Ascending aorta (tissue), 2 donors: ENCODE data around the gene KAZN. TPM values are rescaled to one million over a fixed set of nuclear protein-coding genes. Genes with fewer than 3 reads are reported as not detected.

Experiments used
- DNase-seq, 2 donors: peaks; one replicate each; pipeline ENCODE4 v3.0.0-alpha.2; 2019; ENCODE audit warnings: low spot score in 2 of 2
- H3K27ac ChIP-seq, 2 donors: fragments of 200-600 bp; sonication (generic); one replicate each; pipeline ENCODE4 v1.5.1; 2016 to 2017; ENCODE audit warnings: mild to moderate bottlenecking in 1 of 2
- H3K27me3 ChIP-seq: fragments of 200-600 bp; sonication (generic); one replicate; pipeline ENCODE4 v1.5.1; 2017
- H3K36me3 ChIP-seq, 2 donors: fragments of 200-600 bp; sonication (generic); one replicate each; pipeline ENCODE4 v1.5.1; 2016
- H3K4me1 ChIP-seq, 2 donors: fragments of 200-600 bp; sonication (generic); one replicate each; pipeline ENCODE4 v1.5.1; 2016 to 2017; ENCODE audit warnings: mild to moderate bottlenecking in 1 of 2
- H3K4me3 ChIP-seq, 2 donors: fragments of 200-600 bp; sonication (generic); one replicate each; pipeline ENCODE4 v1.5.1; 2016 to 2017; ENCODE audit warnings: mild to moderate bottlenecking in 1 of 2
- H3K9me3 ChIP-seq, 2 donors: fragments of 200-600 bp; sonication (generic); one replicate each; pipeline ENCODE4 v1.5.1; 2016
- intact Hi-C: fragments of 100-400 bp; cut with DNase I; formaldehyde crosslinking; loops from one replicate; pipeline ENCODE4 v1.15.1; 2023
- total RNA-seq: library from RNA; depleted of rRNA; stranded (reverse); fragments of >200 nt; gene quantifications from one replicate; pipeline ENCODE4 v1.1.0, GENCODE V29; 2016
- TF ChIP-seq, protein P1 (sequence below), 3 experiments: fragments of 200-600 bp in 2 of 3; fragments of 450-650 bp in 1 of 3; sonication (generic) in 2 of 3; IDR thresholded peaks; one replicate each; pipeline ENCODE4 v1.5.1; 2016 to 2019; ENCODE audit warnings: antibody characterized with exemption in 3 of 3, mild to moderate bottlenecking in 1 of 3, moderate library complexity in 1 of 3

The KAZN gene
- total RNA-seq, 1 donor from 2014 or later: 58.5 TPM

GRCh38 chr1:14811573-14811972 lies 213.1 kb downstream of the KAZN start:
- Histone ChIP-seq H3K4me3 (no peak overlapping the region), H3K36me3 (no peaks in the 10 kb centered on the region), H3K4me1 (no peaks in the 10 kb centered on the region), H3K9me3 (peaks cover 0 to 7% of the 10 kb centered on the region in 2 donors), H3K27me3 (no peaks in the 10 kb centered on the region), H3K27ac (no peak overlapping the region)
- no peak for DNase-seq
- TF ChIP-seq, protein P1, sequence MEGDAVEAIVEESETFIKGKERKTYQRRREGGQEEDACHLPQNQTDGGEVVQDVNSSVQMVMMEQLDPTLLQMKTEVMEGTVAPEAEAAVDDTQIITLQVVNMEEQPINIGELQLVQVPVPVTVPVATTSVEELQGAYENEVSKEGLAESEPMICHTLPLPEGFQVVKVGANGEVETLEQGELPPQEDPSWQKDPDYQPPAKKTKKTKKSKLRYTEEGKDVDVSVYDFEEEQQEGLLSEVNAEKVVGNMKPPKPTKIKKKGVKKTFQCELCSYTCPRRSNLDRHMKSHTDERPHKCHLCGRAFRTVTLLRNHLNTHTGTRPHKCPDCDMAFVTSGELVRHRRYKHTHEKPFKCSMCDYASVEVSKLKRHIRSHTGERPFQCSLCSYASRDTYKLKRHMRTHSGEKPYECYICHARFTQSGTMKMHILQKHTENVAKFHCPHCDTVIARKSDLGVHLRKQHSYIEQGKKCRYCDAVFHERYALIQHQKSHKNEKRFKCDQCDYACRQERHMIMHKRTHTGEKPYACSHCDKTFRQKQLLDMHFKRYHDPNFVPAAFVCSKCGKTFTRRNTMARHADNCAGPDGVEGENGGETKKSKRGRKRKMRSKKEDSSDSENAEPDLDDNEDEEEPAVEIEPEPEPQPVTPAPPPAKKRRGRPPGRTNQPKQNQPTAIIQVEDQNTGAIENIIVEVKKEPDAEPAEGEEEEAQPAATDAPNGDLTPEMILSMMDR (IDR thresholded peaks at IDR 0.05): no peak
- intact Hi-C loops: no loop called here

DNA sequence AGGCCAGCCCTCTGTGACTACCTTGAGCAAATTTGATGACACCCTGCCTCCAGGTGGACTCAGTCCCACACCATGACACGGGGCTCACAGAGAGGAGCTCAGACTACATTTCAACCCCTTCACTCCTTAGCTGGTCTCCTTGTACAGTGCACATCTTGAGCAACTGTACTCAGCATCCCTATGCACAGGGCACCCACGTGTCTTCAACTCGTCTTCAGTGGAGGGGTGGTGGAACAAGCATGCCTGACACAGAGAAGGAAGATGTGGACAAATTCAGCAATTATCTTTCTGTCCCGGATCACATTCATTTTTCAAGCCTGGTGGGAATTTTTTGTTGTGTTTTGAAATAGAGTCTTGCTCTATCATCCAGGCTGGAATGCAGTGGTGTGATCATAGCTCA lies 213.7 kb downstream of the KAZN start:
- no peaks in the 10 kb centered on the region for H3K36me3 ChIP-seq
- TF ChIP-seq, protein P1 (IDR thresholded peaks at IDR 0.05): no peak
- no peak overlapping the region for H3K4me3 ChIP-seq

DNA sequence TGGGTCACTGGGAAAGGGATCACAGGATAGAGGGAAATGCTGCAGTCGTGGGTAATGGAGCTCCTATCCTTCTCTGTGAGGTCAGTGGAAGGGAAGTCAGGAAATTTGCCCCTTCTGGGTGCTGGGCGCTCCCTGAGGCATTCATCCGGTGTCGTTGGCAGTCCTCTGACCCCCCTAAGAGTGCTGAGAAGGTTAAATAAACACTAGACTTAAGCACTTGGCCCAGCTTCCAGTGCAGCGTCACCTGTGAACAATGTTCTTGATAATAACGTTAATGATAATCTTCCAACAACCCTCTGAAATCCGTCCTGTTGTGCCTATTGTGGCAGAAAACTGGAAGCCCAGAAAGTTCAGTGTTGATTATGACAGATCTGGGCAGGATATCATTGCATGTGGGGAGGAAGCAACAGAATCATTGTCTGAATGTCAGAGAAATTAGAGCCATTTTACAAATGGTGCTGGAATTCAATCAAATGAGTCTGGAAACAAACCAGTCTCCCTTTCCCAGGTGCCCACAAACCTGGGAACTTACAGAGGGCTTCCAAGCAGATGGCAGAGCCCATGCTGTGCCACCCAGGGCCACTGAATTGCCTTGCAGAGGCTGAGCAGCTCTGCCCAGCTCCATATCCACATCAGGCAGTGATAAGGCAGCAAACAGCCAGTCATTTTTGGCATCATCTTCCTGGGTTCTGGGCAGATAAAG lies 216.8 kb downstream of the KAZN start:
- Histone ChIP-seq H3K27me3 (no peaks in the 10 kb centered on the region), H3K27ac (no peak overlapping the region), H3K4me1 (no peaks in the 10 kb centered on the region), H3K9me3 (no peaks in the 10 kb centered on the region), H3K4me3 (no peak overlapping the region), H3K36me3 (no peaks in the 10 kb centered on the region)
- TF ChIP-seq, protein P1 (IDR thresholded peaks at IDR 0.05): no peak
- intact Hi-C loops: no loop called here
- DNase-seq: no peak

More for the DNA sequence above, 213.7 kb downstream of the KAZN start:
- no peak overlapping the region for H3K27ac ChIP-seq
- H3K4me1 ChIP-seq: no peaks in the 10 kb centered on the region
- H3K9me3 ChIP-seq: peaks cover 0 to 1% of the 10 kb centered on the region in 2 donors
- intact Hi-C loops: no loop called here
- H3K27me3 ChIP-seq: no peaks in the 10 kb centered on the region
- DNase-seq: no peak

DNA sequence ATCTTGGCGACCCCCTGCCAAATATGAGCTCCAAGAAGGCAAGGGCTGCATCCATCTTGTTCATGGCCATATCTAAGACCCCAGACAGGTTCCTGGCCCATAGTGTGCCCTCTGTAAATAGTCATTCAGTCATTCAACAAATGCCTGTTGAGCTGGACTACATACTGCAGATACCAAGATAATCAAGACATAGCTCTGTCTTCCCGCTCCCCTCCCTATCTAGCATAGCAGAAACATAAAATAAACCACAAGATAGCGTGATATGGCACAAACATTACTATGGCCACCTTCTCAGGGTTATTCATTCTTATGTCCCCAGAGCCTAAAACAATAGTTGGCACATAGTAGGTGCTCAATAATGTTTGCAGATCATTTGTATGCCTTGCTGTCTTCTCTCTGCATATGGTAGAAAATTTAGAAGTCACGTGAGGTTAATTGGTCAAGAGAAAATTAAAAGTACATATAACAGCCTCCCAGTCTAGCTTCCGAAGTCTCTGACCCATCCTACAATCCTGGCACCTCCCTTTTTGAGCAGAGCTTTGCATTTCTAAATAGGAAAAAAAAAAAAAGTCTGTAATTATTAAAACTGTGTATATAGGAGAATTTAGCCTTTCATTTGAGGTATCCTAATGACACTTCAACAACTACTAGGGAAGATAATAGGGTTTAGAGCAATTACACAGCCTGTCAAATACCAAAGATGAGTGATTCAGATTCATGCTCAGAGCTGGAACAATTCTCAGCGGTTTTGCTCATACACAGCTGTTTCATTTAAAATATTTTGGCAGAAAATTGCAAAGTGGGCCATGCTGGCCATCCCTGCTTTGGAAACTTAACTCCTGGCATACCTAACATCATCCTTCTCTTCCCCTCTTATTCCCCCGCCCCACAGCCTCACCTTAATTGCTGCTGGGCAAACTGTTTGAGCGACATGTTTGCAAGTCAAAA lies 219.0 kb downstream of the KAZN start:
- no peak overlapping the region for H3K27ac ChIP-seq
- no peak overlapping the region for H3K4me3 ChIP-seq
- no peaks in the 10 kb centered on the region for H3K36me3 ChIP-seq
- TF ChIP-seq, protein P1 (IDR thresholded peaks at IDR 0.05): no peak
- H3K9me3 ChIP-seq: no peaks in the 10 kb centered on the region
- DNase-seq: no peak
- no peaks in the 10 kb centered on the region for H3K27me3 ChIP-seq
- H3K4me1 ChIP-seq: no peaks in the 10 kb centered on the region
- intact Hi-C loops: no loop called here

GRCh38 chr1:14820295-14821085 lies 222.0 kb downstream of the KAZN start:
- no peaks in the 10 kb centered on the region for H3K36me3 ChIP-seq
- no peaks in the 10 kb centered on the region for H3K4me1 ChIP-seq
- H3K4me3 ChIP-seq: no peak overlapping the region
- TF ChIP-seq, protein P1 (IDR thresholded peaks at IDR 0.05): no peak
- intact Hi-C loops: no loop called here
- no peak overlapping the region for H3K27ac ChIP-seq
- no peaks in the 10 kb centered on the region for H3K27me3 ChIP-seq
- no peaks in the 10 kb centered on the region for H3K9me3 ChIP-seq
- no peak for DNase-seq
